Activated naive CD4-positive, alpha-beta T cell treated with anti-CD3 and anti-CD28 coated beads for 36 hours (primary cell): ENCODE results near the gene CYTIP. TPM values are rescaled to one million over a fixed set of nuclear protein-coding genes. Genes with fewer than 3 reads are reported as not detected.

Source experiments
- total RNA-seq, 2 experiments: library from RNA; stranded (reverse); gene quantifications; one replicate each; pipeline ENCODE4 v1.2.3, GENCODE V29; 2021

CYTIP gene
- total RNA-seq, 2 experiments from 2014 or later, result 599 to 610 TPM

Other genes with a start within 250 kb of the CYTIP start
- gene GALNT5, start 186.4 kb downstream of the CYTIP start, total RNA-seq, result not detected
- gene ERMN, start 118.3 kb downstream of the CYTIP start, total RNA-seq, result 1 to 10 TPM; 1.0 to 1.6 TPM
- gene ACVR1C, start 184.8 kb upstream of the CYTIP start, total RNA-seq, result 1 to 10 TPM; 3.5 to 3.6 TPM